ENCODE data around the gene BRIP1. TPM values are rescaled to one million over a fixed set of nuclear protein-coding genes. Genes with fewer than 3 reads are reported as not detected.
"Not testable (repeated sequence)": the region's sequence is repeated elsewhere in the genome, so short reads cannot be mapped to it uniquely, and the experiment has no call there.

BRIP1 gene
- total RNA-seq, 1 donor from 2014 or later = 18.1 TPM

- intact Hi-C loops (cut with micrococcal nuclease) = no loop called here
These were observed 129.3 kb downstream of the BRIP1 start for GRCh38 chr17:61734012-61734411.

- intact Hi-C loops (cut with micrococcal nuclease) = no loop called here
These were observed 130.3 kb downstream of the BRIP1 start for GRCh38 chr17:61733021-61733420.

- intact Hi-C loops (cut with micrococcal nuclease) = no loop called here
These were observed 131.2 kb downstream of the BRIP1 start for GRCh38 chr17:61732169-61732568.

- intact Hi-C loops (cut with micrococcal nuclease) = no loop called here
These were observed 132.0 kb downstream of the BRIP1 start for GRCh38 chr17:61731330-61731729.

GRCh38 chr17:61729690-61730268 is 133.5 kb downstream of the BRIP1 start:
- intact Hi-C loops (cut with micrococcal nuclease) = no loop called here

- intact Hi-C loops (cut with micrococcal nuclease) = no loop called here
These were observed 135.0 kb downstream of the BRIP1 start for GRCh38 chr17:61728297-61728836.

GRCh38 chr17:61727798-61728197 is 135.5 kb downstream of the BRIP1 start:
- intact Hi-C loops (cut with micrococcal nuclease) = not testable (repeated sequence)

- intact Hi-C loops (cut with micrococcal nuclease) = no loop called here
These were observed 136.4 kb downstream of the BRIP1 start for GRCh38 chr17:61726977-61727376.

- intact Hi-C loops (cut with micrococcal nuclease) = no loop called here
These were observed 138.6 kb downstream of the BRIP1 start for GRCh38 chr17:61724777-61725176.

- intact Hi-C loops (cut with micrococcal nuclease) = no loop called here
These were observed 139.4 kb downstream of the BRIP1 start for GRCh38 chr17:61723914-61724313.

GRCh38 chr17:61723183-61723582 is 140.1 kb downstream of the BRIP1 start:
- intact Hi-C loops (cut with micrococcal nuclease) = no loop called here

GRCh38 chr17:61722398-61722797 is 140.9 kb downstream of the BRIP1 start:
- intact Hi-C loops (cut with micrococcal nuclease) = no loop called here

GRCh38 chr17:61720016-61720795 is 143.1 kb downstream of the BRIP1 start:
- intact Hi-C loops (cut with micrococcal nuclease) = no loop called here

GRCh38 chr17:61719220-61719619 is 144.1 kb downstream of the BRIP1 start:
- intact Hi-C loops (cut with micrococcal nuclease) = not testable (repeated sequence)

GRCh38 chr17:61718022-61718421 is 145.3 kb downstream of the BRIP1 start:
- intact Hi-C loops (cut with micrococcal nuclease) = no loop called here

GRCh38 chr17:61717352-61717751 is 146.0 kb downstream of the BRIP1 start:
- intact Hi-C loops (cut with micrococcal nuclease) = no loop called here

- intact Hi-C loops (cut with micrococcal nuclease) = no loop called here
These were observed 147.0 kb downstream of the BRIP1 start for GRCh38 chr17:61716225-61716829.

GRCh38 chr17:61715348-61715747 is 148.0 kb downstream of the BRIP1 start:
- intact Hi-C loops (cut with micrococcal nuclease) = no loop called here

GRCh38 chr17:61714300-61714699 is 149.0 kb downstream of the BRIP1 start:
- intact Hi-C loops (cut with micrococcal nuclease) = no loop called here

GRCh38 chr17:61713035-61713434 is 150.3 kb downstream of the BRIP1 start:
- intact Hi-C loops (cut with micrococcal nuclease) = no loop called here

- intact Hi-C loops (cut with micrococcal nuclease) = no loop called here
These were observed 152.8 kb downstream of the BRIP1 start for GRCh38 chr17:61710546-61710945.

GRCh38 chr17:61709567-61709966 is 153.8 kb downstream of the BRIP1 start:
- intact Hi-C loops (cut with micrococcal nuclease) = no loop called here

Measured in T-helper 1 cell treated with Interleukin-12 subunit alpha and Interleukin-12 subunit beta and Interleukin-4 antibody, amounts not matched to agents 30 ng/mL and 1 ng/mL, for 36 hours (primary cell).